Aorta (tissue), 5 donors: ENCODE data around the gene THOC6. TPM values are rescaled to one million over a fixed set of nuclear protein-coding genes. Genes with fewer than 3 reads are reported as not detected.

ENCODE experiments used
- ATAC-seq: fragments of 200-7000 bp; cut with Tn5 transposase; one replicate; pipeline ENCODE4 v1.9.1; 2022; ENCODE audit warnings: moderate library complexity; ENCODE audit not compliant: low FRiP score
- DNase-seq, 2 donors: peaks; one replicate each; pipeline ENCODE4 v3.0.0-alpha.2; 2020
- H3K27ac ChIP-seq, 2 donors: one replicate each; pipeline ENCODE4 v1.5.1; 2013; ENCODE audit warnings: low read length in 2 of 2, mild to moderate bottlenecking in 2 of 2, moderate library complexity in 2 of 2, control low read depth in 1 of 2, inconsistent platforms in 1 of 2, low read depth in 1 of 2
- H3K27me3 ChIP-seq, 2 donors: one replicate each; pipeline ENCODE4 v1.6.1; 2013; ENCODE audit warnings: control low read depth in 1 of 2, low read length in 1 of 2, mild to moderate bottlenecking in 1 of 2, moderate library complexity in 1 of 2; ENCODE audit not compliant: insufficient read depth in 2 of 2, control insufficient read depth in 1 of 2
- H3K36me3 ChIP-seq, 2 donors: one replicate each; pipeline ENCODE4 v1.6.1; 2013; ENCODE audit warnings: control low read depth in 1 of 2, low read length in 1 of 2, mild to moderate bottlenecking in 1 of 2; ENCODE audit not compliant: insufficient read depth in 2 of 2, control insufficient read depth in 1 of 2
- H3K4me1 ChIP-seq, 2 donors: one replicate each; pipeline ENCODE4 v1.6.1; 2013; ENCODE audit warnings: low read length in 2 of 2, control low read depth in 1 of 2, mild to moderate bottlenecking in 1 of 2, moderate library complexity in 1 of 2; ENCODE audit not compliant: insufficient read depth in 2 of 2, control insufficient read depth in 1 of 2
- H3K4me3 ChIP-seq, 2 donors: one replicate each; pipeline ENCODE4 v1.5.1; 2013; ENCODE audit warnings: low read length in 2 of 2, control low read depth in 1 of 2, mild to moderate bottlenecking in 1 of 2
- H3K9me3 ChIP-seq: one replicate; pipeline ENCODE4 v1.6.1; 2013; ENCODE audit warnings: mild to moderate bottlenecking, low read length; ENCODE audit not compliant: control insufficient read depth
- WGBS, 2 donors: extraction: QIAGEN DNeasy Blood & Tissue Kit; methylation state at CpG; one replicate each; pipeline ENCODE4 v1.1.7; 2013; 5-methylcytosine and 5-hydroxymethylcytosine counted together
- intact Hi-C, 2 donors: fragments of 100-400 bp; cut with DNase I; formaldehyde crosslinking; loops; one replicate each; pipeline versions ENCODE4 v1.14.2 to v1.15.0; 2022
- polyA plus RNA-seq, 2 donors: library from polyadenylated mRNA; stranded (reverse); fragments of 200-250 nt; gene quantifications; one replicate each; pipeline ENCODE4 v1.2.3, GENCODE V29; 2013
- total RNA-seq, 2 donors: library from RNA; stranded (reverse); fragmentation: NEBNext Ultra II Directional; extraction: Animal tissue kit (Norgen Biotek cat#: 25700); gene quantifications; one replicate each; pipeline ENCODE4 v1.2.1, GENCODE V29; 2021
- donor health status: healthy with polysubstance abuse.
- donor health status: Bipolar disorder and iron deficiency.
- donor health status: DM: no; HTN: no; CAD: no.
- donor health status: DM: no; HTN: no; CAD: no.
- donor health status: DM: yes; HTN: yes; CAD: no.

THOC6 gene
- total and polyA plus RNA-seq, 4 donors = 18.5 to 60.6 (median 24.3) TPM

DNA sequence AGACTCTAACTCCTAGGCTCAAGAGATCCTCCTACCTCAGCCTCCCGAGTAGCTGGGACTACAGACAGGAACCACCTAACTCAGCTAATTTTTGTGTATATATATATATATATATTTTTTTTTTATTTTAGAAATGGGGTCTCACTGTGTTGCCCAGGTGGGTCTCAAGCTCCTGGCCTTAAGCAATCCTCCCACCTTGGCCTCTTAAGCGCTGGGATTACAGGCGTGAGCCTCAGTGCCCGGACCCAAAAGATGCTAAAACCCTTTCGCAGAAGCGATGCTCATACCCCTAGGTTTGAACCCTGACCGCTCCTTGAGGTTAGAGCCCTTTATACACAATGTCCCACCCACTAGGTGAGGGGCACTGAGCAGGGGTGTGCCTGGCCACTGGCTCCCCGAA, 13.3 kb upstream of the THOC6 start:
- ATAC-seq = no peak
- WGBS, 2 donors = 92 to 93% methylated on average over 8 of the region's 8 CpGs
- H3K36me3 ChIP-seq = no peaks in the 10 kb centered on the region
- H3K4me1 ChIP-seq = no peaks in the 10 kb centered on the region
- DNase-seq = no peak
- intact Hi-C loops = no loop called here
- no peaks in the 10 kb centered on the region for H3K27me3 ChIP-seq
- H3K9me3 ChIP-seq = no peaks in the 10 kb centered on the region
- no peak overlapping the region for H3K27ac ChIP-seq
- no peak overlapping the region for H3K4me3 ChIP-seq

DNA sequence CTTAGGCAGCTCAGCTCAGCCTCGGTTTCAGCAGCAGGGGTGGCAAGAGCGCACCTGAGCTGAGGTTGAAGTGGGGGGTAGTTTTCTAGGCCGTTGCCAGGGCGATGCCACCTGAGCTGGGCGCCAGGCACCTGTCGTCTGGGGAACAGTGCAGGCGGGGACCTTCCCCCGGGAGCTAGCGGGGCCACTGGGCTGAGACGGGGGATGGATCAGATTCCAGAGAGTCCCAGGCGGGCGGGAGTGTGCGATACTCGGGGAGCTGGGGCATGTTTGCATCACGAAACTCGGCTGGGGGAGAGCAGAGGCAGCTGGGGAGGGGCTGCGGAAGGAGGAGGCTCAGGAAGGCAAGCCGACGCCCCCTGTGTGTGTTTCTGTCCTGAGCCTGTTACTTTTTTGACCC, 11.6 kb upstream of the THOC6 start:
- H3K36me3 ChIP-seq = no peaks in the 10 kb centered on the region
- H3K9me3 ChIP-seq = no peaks in the 10 kb centered on the region
- no peak overlapping the region for H3K4me3 ChIP-seq
- no peaks in the 10 kb centered on the region for H3K4me1 ChIP-seq
- no peak overlapping the region for H3K27ac ChIP-seq
- ATAC-seq (no peak), DNase-seq (no peak)
- WGBS, 2 donors = 5 to 14% methylated on average over 19 of the region's 19 CpGs
- H3K27me3 ChIP-seq = no peaks in the 10 kb centered on the region
- intact Hi-C loops = no loop called here

DNA sequence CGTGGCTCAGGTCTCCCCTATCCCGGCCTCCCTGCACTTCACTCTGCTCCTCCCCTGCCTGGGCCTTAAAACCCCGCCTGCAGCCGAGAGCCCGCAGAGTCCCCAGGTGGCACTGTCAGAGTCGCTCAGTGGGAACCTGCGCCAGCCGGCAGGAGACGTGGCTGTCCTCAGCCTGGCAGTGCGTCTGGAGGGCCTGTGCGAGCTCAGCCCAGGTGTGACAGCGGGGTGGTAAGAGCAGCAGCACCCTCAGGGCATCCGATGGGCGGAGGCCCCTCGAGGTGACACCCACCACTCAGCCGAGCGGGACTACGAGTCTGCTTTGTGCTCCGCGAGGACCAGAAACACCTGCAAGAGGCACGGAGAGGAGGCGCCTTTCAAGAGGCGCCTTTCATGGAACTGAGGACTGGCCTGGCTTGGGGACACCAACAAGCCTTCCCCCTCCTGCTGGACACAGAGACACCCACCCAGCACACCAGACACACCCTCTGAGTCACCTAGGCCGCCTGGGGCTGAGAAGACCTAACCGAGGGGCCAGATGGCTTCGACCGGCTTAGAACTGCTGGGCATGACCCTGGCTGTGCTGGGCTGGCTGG, 10.9 kb upstream of the THOC6 start, which contains the start of gene CLDN9:
CLDN9 (plus strand) TSS at position 96 of the 593 bp plus-strand sequence; CDS start at position 536, 440 bp downstream.
- no peak within 1 kb of the TSS for H3K4me3 ChIP-seq
- 47 to 54% methylated on average over 27 of the region's 27 CpGs for WGBS, 2 donors
- no peak for DNase-seq
- no peaks in the 10 kb centered on the region for H3K36me3 ChIP-seq
- H3K4me1 ChIP-seq = no peaks in the 10 kb centered on the region
- no peaks in the 10 kb centered on the region for H3K9me3 ChIP-seq
- no peaks in the 10 kb centered on the region for H3K27me3 ChIP-seq
- no peak for ATAC-seq
- intact Hi-C loops = no loop called here
- H3K27ac ChIP-seq = no peak within 1 kb of the TSS

DNA sequence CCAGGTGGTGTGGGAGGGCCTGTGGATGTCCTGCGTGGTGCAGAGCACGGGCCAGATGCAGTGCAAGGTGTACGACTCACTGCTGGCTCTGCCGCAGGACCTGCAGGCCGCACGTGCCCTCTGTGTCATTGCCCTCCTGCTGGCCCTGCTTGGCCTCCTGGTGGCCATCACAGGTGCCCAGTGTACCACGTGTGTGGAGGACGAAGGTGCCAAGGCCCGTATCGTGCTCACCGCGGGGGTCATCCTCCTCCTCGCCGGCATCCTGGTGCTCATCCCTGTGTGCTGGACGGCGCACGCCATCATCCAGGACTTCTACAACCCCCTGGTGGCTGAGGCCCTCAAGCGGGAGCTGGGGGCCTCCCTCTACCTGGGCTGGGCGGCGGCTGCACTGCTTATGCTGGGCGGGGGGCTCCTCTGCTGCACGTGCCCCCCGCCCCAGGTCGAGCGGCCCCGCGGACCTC, 10.3 kb upstream of the THOC6 start:
- Histone ChIP-seq H3K36me3 (no peaks in the 10 kb centered on the region), H3K4me1 (no peaks in the 10 kb centered on the region), H3K27ac (no peak overlapping the region), H3K27me3 (no peaks in the 10 kb centered on the region), H3K9me3 (no peaks in the 10 kb centered on the region), H3K4me3 (no peak overlapping the region)
- ATAC-seq (no peak), DNase-seq (no peak)
- intact Hi-C loops = no loop called here
- 51 to 61% methylated on average over 27 of the region's 27 CpGs for WGBS, 2 donors

DNA sequence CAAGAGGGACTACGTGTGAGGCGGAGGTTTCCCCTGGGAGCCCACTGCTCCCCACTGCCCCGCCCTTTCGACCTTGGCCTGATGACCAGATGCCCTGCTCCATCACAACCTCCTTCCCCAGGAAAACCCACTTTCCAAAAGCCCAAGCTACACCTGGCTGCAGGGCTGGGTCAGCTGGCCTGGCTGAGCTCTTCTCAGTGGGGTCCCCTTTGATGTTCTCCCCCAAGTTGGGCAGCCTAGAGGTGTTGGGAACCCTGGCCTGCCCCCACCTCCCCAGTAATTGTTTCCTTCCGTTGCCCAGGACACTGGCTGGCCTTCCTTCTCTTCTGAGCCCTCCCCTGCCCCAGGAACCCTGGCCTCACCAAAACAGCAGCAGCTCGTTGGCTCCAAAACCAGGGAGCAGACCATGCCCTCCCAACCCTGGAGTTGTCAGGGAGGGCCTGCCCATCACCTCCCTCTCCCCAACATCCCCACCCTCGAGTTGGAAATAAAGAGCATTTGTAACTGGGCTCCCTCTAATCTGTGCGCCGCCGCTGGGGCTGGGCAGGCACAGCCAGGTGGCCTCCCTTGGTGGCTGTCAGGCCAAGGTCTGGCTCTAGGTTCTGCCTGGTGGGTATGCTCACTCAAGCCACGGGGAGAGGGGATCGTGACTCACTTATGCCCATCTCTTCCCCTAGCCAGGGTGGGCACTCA, 9.7 kb upstream of the THOC6 start:
- H3K4me3 ChIP-seq = no peak overlapping the region
- 61 to 68% methylated on average over 12 of the region's 12 CpGs for WGBS, 2 donors
- H3K9me3 ChIP-seq = no peaks in the 10 kb centered on the region
- no peak overlapping the region for H3K27ac ChIP-seq
- intact Hi-C loops = no loop called here
- no peaks in the 10 kb centered on the region for H3K4me1 ChIP-seq
- DNase-seq = no peak
- no peaks in the 10 kb centered on the region for H3K36me3 ChIP-seq
- no peaks in the 10 kb centered on the region for H3K27me3 ChIP-seq
- no peak for ATAC-seq

DNA sequence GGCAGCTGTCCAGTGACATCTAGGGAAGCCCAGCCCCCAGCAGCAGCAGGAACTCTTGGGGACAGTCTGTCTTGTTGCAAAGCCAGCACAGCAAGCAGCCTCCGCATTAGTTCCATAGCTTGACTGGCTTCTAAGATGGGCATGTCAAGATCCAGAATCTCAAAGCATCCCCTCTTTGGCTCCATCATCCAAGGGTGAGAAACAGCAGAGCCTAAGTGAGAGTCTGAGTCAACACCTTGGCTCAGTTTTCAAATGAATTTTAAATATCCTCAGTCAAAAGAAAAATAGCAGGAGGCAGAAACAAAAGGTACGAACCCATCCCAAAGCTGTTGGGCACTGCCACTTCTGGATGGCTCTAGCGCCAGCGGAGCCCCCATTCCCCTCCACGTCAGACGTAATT, 8.9 kb upstream of the THOC6 start:
- ATAC-seq = no peak
- WGBS, 2 donors = 85 to 90% methylated on average over 6 of the region's 6 CpGs
- no peak overlapping the region for H3K27ac ChIP-seq
- no peaks in the 10 kb centered on the region for H3K4me1 ChIP-seq
- H3K9me3 ChIP-seq = no peaks in the 10 kb centered on the region
- DNase-seq = no peak
- no peaks in the 10 kb centered on the region for H3K27me3 ChIP-seq
- intact Hi-C loops = no loop called here
- H3K4me3 ChIP-seq = no peak overlapping the region
- H3K36me3 ChIP-seq = no peaks in the 10 kb centered on the region

DNA sequence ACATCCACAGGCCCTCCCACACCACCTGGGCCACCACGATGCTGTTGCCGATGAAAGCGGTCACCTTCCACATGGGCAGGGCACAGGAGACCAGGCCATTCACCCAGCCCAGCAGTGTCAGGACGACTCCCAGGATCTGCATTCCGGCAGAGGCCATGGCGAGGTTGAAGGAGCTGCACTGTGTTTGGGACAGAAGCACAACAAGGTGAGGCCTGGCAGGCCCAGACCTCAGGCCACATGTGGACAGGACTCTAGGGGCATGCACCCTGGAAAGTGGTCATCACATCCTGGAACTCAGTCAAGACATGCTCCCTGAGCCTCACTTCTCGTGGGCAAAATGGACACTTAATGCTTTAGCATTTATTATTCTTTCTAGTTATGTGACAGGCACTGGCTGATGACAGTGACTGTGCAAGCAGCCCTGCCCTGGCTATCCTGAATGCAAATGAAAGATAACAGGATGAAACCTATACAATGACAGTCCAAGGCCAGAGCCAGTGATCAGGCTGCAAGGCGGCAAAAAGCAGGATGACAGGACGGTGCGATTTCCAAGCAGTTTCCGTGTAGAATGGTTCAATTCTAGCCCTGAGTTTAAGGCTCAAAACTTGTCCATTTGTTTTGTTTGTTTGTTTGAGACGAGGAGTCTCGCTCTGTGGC, 7.8 kb upstream of the THOC6 start:
- Histone ChIP-seq H3K36me3 (no peaks in the 10 kb centered on the region), H3K9me3 (no peaks in the 10 kb centered on the region), H3K27me3 (peaks cover 0 to 2% of the 10 kb centered on the region in 2 donors), H3K4me3 (no peak overlapping the region), H3K4me1 (no peaks in the 10 kb centered on the region), H3K27ac (no peak overlapping the region)
- WGBS, 2 donors = 86 to 90% methylated on average over 13 of the region's 13 CpGs
- intact Hi-C loops = no loop called here
- ATAC-seq (no peak), DNase-seq (no peak)

DNA sequence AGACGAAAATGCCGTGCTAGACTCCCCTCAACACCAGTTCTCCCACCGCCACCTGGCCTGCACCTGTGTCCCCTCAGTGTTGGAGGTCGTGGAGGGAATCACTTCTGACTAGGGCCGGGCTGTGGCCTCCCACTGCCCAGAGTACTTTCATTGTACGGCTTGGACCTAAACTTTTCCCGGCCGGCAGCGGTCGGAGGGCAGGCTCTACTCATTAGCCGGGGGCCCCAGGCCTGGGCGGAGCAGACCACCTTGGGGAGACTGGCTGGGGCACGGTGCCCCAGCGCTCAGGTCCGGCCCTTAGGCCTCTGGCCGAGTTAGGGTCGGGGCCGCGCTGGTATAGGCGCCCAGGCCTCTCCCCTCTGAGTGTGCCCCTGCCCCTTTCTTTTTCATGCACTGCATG, 6.5 kb upstream of the THOC6 start:
- ATAC-seq (no peak), DNase-seq (no peak)
- no peaks in the 10 kb centered on the region for H3K36me3 ChIP-seq
- no peaks in the 10 kb centered on the region for H3K9me3 ChIP-seq
- peaks cover 0 to 2% of the 10 kb centered on the region in 2 donors for H3K27me3 ChIP-seq
- H3K4me1 ChIP-seq = no peaks in the 10 kb centered on the region
- H3K27ac ChIP-seq = no peak overlapping the region
- intact Hi-C loops = no loop called here
- 78% methylated on average over 20 of the region's 20 CpGs for WGBS, 2 donors
- no peak overlapping the region for H3K4me3 ChIP-seq
